B cell (primary cell): Measurements from ENCODE around the gene PPP2R2D. TPM values are rescaled to one million over a fixed set of nuclear protein-coding genes. Genes with fewer than 3 reads are reported as not detected.
"Not testable (repeated sequence)": the region's sequence is repeated elsewhere in the genome, so short reads cannot be mapped to it uniquely, and the experiment has no call there.

ENCODE experiments used
- ATAC-seq: fragments of 200-7000 bp; cut with Tn5 transposase; one replicate; pipeline ENCODE4 v1.10.0; 2021; ENCODE audit warnings: low read depth, mild to moderate bottlenecking, moderate number of reproducible peaks, moderate library complexity
- CTCF ChIA-PET: fragments of 350-600 bp; sonication (Branson Sonifier 250); formaldehyde crosslinking; loops from one replicate; lab custom pipeline; 2021; ENCODE audit warnings: antibody characterized with exemption, inconsistent platforms; lab: Charles Lee
- POLR2A ChIA-PET: fragments of 350-600 bp; sonication (Branson Sonifier 250); formaldehyde crosslinking; loops from one replicate; lab custom pipeline; 2021; ENCODE audit warnings: antibody characterized with exemption; lab: Charles Lee
- DNase-seq: peaks from one replicate; pipeline ENCODE4 v3.0.0; 2013
- H2AFZ ChIP-seq: 2 replicates; pipeline ENCODE4 v1.6.1; 2012; ENCODE audit warnings: mild to moderate bottlenecking, low read depth, low read length; ENCODE audit not compliant: insufficient read depth, poor library complexity, severe bottlenecking
- H3K27ac ChIP-seq, 2 donors: 1 replicate in 1 of 2; 2 replicates in 1 of 2; pipeline ENCODE4 v1.5.1; 2012 to 2013; ENCODE audit warnings: low read length in 2 of 2, mild to moderate bottlenecking in 2 of 2, moderate library complexity in 1 of 2
- H3K27me3 ChIP-seq, 4 experiments: fragments of 200-600 bp in 1 of 4; sonication (generic) in 1 of 4; replicated peaks in 1 of 4; 1 replicate in 2 of 4; 2 replicates in 2 of 4; pipeline versions ENCODE4 v1.6.1 to v1.7.0; 2013 to 2016; ENCODE audit warnings: low read length in 3 of 4, mild to moderate bottlenecking in 2 of 4, mixed read lengths in 1 of 4, moderate library complexity in 1 of 4; ENCODE audit not compliant: insufficient read depth in 4 of 4, control insufficient read depth in 3 of 4; ENCODE audit errors: control extremely low read depth in 1 of 4
- H3K36me3 ChIP-seq, 2 experiments: replicated peaks in 1 of 2; 1 replicate in 1 of 2; 2 replicates in 1 of 2; pipeline versions ENCODE4 v1.6.1 to v1.7.1; 2013; ENCODE audit warnings: low read length in 1 of 2; ENCODE audit not compliant: insufficient read depth in 2 of 2, control insufficient read depth in 1 of 2; ENCODE audit errors: control extremely low read depth in 1 of 2, extremely low read depth in 1 of 2
- H3K4me1 ChIP-seq, 2 donors: fragments of 200-600 bp in 1 of 2; sonication (generic) in 1 of 2; 1 replicate in 1 of 2; 2 replicates in 1 of 2; pipeline versions ENCODE4 v1.5.1 to v1.6.1; 2013 to 2017; ENCODE audit warnings: low read length in 2 of 2; ENCODE audit not compliant: control insufficient read depth in 2 of 2, insufficient read depth in 2 of 2
- H3K4me2 ChIP-seq: replicated peaks from 2 replicates; pipeline ENCODE3; 2012; ENCODE audit warnings: mild to moderate bottlenecking, low read depth, low read length; ENCODE audit not compliant: poor library complexity, severe bottlenecking
- H3K4me3 ChIP-seq, 5 experiments: fragments of 200-600 bp in 1 of 5; sonication (generic) in 1 of 5; 1 replicate in 3 of 5; 2 replicates in 2 of 5; pipeline versions ENCODE4 v1.5.1 to v1.7.0; 2011 to 2016; ENCODE audit warnings: low read length in 4 of 5, mild to moderate bottlenecking in 4 of 5, low read depth in 2 of 5, control low read depth in 1 of 5, moderate library complexity in 1 of 5; ENCODE audit not compliant: insufficient read depth in 1 of 5; ENCODE audit errors: control extremely low read depth in 1 of 5, extremely low read depth in 1 of 5
- H3K79me2 ChIP-seq: fragments of 200-600 bp; sonication (generic); one replicate; pipeline ENCODE4 v1.6.0; 2016; ENCODE audit warnings: low read length; ENCODE audit not compliant: control insufficient read depth, insufficient read depth
- H3K9ac ChIP-seq: fragments of 200-600 bp; sonication (generic); 2 replicates; pipeline ENCODE4 v1.6.1; 2017; ENCODE audit warnings: mild to moderate bottlenecking, low read length, moderate library complexity
- H3K9me3 ChIP-seq, 3 donors: one replicate each; pipeline versions ENCODE4 v1.6.1 to v1.7.1; 2013; ENCODE audit warnings: low read length in 2 of 3; ENCODE audit not compliant: control insufficient read depth in 2 of 3, insufficient read depth in 1 of 3; ENCODE audit errors: control extremely low read depth in 1 of 3
- H4K20me1 ChIP-seq: 2 replicates; pipeline ENCODE4 v1.6.0; 2012; ENCODE audit warnings: mild to moderate bottlenecking, low read length; ENCODE audit not compliant: insufficient read depth, control insufficient read depth, poor library complexity, severe bottlenecking
- H3K27ac Mint-ChIP-seq: one replicate; pipeline ENCODE4 v1.8.0; 2021; ENCODE audit warnings: mixed read lengths
- H3K27me3 Mint-ChIP-seq: one replicate; pipeline ENCODE4 v1.8.0; 2021; ENCODE audit warnings: mixed read lengths
- H3K4me1 Mint-ChIP-seq: one replicate; pipeline ENCODE4 v1.8.0; 2021; ENCODE audit warnings: mixed read lengths
- H3K4me3 Mint-ChIP-seq: one replicate; pipeline ENCODE4 v1.8.0; 2021; ENCODE audit warnings: mixed read lengths
- H3K9me3 Mint-ChIP-seq: one replicate; pipeline ENCODE4 v1.8.0; 2022; ENCODE audit warnings: mixed read lengths; ENCODE audit not compliant: insufficient read depth
- WGBS: methylation state at CpG from one replicate; pipeline ENCODE4 v1.1.5; 2013; ENCODE audit warnings: missing lambda C conversion rate; ENCODE audit not compliant: insufficient coverage; 5-methylcytosine and 5-hydroxymethylcytosine counted together
- intact Hi-C: fragments of 100-400 bp; cut with micrococcal nuclease; formaldehyde crosslinking; loops from one replicate; pipeline ENCODE4 v1.10.0; 2022
- polyA plus RNA-seq: library from polyadenylated mRNA; depleted of rRNA; stranded (reverse); fragments of >200 nt; gene quantifications from 2 replicates; pipeline ENCODE4 v1.2.3, GENCODE V29; 2012
- total RNA-seq, 2 donors: library from RNA; stranded (reverse); fragments of 120-200 nt in 1 of 2; gene quantifications; 1 replicate in 1 of 2; 2 replicates in 1 of 2; pipeline versions ENCODE4 v1.2.3 to v1.2.4, GENCODE V29; 2013 to 2022

PPP2R2D gene
- total and polyA plus RNA-seq, 2 donors (not counting 1 experiment from before 2014, with no cell fraction given) = 25.8 to 45.6 TPM

DNA sequence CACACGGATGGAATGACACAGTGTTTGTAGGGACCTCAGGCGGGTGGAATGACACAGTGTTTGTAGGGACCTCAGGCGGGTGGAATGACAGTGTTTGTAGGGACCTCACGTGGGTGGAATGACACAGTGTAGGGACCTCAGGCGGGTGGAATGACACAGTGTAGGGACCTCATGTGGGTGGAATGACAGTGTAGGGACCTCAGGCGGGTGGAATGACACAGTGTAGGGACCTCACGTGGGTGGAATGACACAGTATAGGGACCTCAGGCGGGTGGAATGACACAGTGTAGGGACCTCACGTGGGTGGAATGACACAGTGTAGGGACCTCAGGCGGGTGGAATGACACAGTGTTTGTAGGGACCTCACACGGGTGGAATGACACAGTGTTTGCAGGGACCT is 16.7 kb downstream of the PPP2R2D start:
- H3K4me3 Mint-ChIP-seq, DNase-seq, H3K9me3 ChIP-seq, H3K27ac Mint-ChIP-seq, H3K27me3 Mint-ChIP-seq, POLR2A ChIA-PET, H3K27ac ChIP-seq, intact Hi-C loops, H2AFZ ChIP-seq, H3K9ac ChIP-seq, CTCF ChIA-PET, H3K4me1 ChIP-seq, H3K4me2 ChIP-seq, H3K4me3 ChIP-seq, H3K27me3 ChIP-seq, ATAC-seq, H3K9me3 Mint-ChIP-seq: not testable (repeated sequence)
- peaks cover 44% of the 10 kb centered on the region for H3K4me1 Mint-ChIP-seq
- 97% methylated on average over 4 of the region's 11 CpGs for WGBS
- H3K79me2 ChIP-seq = peaks cover 91% of the 10 kb centered on the region
- H3K36me3 ChIP-seq = peaks cover 0 to 10% of the 10 kb centered on the region in 2 experiments
- H4K20me1 ChIP-seq = peaks cover 78% of the 10 kb centered on the region

DNA sequence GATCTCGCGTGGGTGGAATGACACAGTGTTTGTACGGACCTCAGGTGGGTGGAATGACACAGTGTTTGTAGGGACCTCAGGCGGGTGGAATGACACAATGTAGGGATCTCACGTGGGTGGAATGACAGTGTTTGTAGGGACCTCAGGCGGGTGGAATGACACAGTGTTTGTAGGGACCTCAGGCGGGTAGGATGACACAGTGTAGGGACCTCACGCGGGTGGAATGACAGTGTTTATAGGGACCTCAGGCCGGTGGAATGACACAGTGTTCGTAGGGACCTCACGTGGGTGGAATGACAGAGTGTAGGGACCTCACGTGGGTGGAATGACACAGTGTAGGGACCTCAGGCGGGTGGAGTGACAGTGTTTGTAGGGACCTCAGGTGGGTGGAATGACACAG is 18.7 kb downstream of the PPP2R2D start:
- DNase-seq, H3K27me3 ChIP-seq, CTCF ChIA-PET, H3K4me2 ChIP-seq, H3K4me3 ChIP-seq, H3K9ac ChIP-seq, H3K4me1 ChIP-seq, H3K36me3 ChIP-seq, ATAC-seq, H3K9me3 Mint-ChIP-seq, intact Hi-C loops, H3K27me3 Mint-ChIP-seq, H2AFZ ChIP-seq, H3K9me3 ChIP-seq, H3K27ac Mint-ChIP-seq, H3K27ac ChIP-seq, H3K4me3 Mint-ChIP-seq, POLR2A ChIA-PET: not testable (repeated sequence)
- peaks cover 42% of the 10 kb centered on the region for H3K4me1 Mint-ChIP-seq
- WGBS = 98% methylated on average over 12 of the region's 14 CpGs
- H3K79me2 ChIP-seq = peaks cover 89% of the 10 kb centered on the region
- peaks cover 72% of the 10 kb centered on the region for H4K20me1 ChIP-seq
